HCT116 (cell line): Measurements from ENCODE around the gene FBXL13.

Experiments
- POLR2AphosphoS5 ChIP-seq: IDR thresholded peaks from 2 replicates; pipeline ENCODE4 v1.6.1; 2011; ENCODE audit warnings: mild to moderate bottlenecking, low read depth, low read length, moderate library complexity
- SRF ChIP-seq: IDR thresholded peaks from 2 replicates; pipeline ENCODE4 v1.6.1; 2012; ENCODE audit warnings: low read depth
- TCF7L2 ChIP-seq: IDR thresholded peaks from 2 replicates; pipeline ENCODE4 v1.7.0; 2011; ENCODE audit warnings: borderline replicate concordance, inconsistent platforms; ENCODE audit not compliant: insufficient read depth, insufficient read length; ENCODE audit errors: extremely low read depth
- TF ChIP-seq, protein P1 (sequence below), 3 experiments: fragments of 200-600 bp in 1 of 3; sonication (generic) in 1 of 3; IDR thresholded peaks in 2 of 3; conservative IDR thresholded peaks in 1 of 3; 2 replicates each; pipeline ENCODE4 v1.5.1; 2012 to 2017; ENCODE audit warnings: low read depth in 2 of 3, low read length in 2 of 3, antibody characterized with exemption in 1 of 3, borderline replicate concordance in 1 of 3, control low read depth in 1 of 3, mild to moderate bottlenecking in 1 of 3, mixed read lengths in 1 of 3, mixed run types in 1 of 3, moderate library complexity in 1 of 3; ENCODE audit not compliant: insufficient read depth in 1 of 3

DNA sequence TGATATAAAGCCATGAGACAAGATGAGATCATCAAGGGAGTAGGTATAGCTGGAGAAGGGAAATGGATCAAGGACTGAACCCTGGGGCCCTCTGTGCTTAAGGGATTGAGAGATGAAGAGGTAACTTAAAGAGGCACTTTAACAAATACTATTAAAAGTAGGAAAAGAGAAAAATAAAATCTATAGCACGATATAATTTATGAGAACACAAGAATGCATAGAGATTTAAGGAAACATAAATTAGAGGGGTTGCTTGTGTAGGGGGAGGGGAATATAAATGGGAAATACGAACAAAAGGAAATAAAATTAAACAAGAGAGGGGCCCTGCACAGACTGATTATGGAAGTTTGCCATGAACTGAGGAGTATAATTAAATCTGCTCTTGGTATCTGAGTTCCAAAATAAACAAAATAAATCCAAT is 177.4 kb downstream of the FBXL13 start:
- TF ChIP-seq, protein P1, sequence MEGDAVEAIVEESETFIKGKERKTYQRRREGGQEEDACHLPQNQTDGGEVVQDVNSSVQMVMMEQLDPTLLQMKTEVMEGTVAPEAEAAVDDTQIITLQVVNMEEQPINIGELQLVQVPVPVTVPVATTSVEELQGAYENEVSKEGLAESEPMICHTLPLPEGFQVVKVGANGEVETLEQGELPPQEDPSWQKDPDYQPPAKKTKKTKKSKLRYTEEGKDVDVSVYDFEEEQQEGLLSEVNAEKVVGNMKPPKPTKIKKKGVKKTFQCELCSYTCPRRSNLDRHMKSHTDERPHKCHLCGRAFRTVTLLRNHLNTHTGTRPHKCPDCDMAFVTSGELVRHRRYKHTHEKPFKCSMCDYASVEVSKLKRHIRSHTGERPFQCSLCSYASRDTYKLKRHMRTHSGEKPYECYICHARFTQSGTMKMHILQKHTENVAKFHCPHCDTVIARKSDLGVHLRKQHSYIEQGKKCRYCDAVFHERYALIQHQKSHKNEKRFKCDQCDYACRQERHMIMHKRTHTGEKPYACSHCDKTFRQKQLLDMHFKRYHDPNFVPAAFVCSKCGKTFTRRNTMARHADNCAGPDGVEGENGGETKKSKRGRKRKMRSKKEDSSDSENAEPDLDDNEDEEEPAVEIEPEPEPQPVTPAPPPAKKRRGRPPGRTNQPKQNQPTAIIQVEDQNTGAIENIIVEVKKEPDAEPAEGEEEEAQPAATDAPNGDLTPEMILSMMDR (IDR thresholded peaks at IDR 0.05 in 2 of 3, conservative IDR thresholded peaks at IDR 0.05 in 1 of 3; ENCODE audit: borderline replicate concordance in 1 of 3, insufficient read depth in 1 of 3, low read depth in 2 of 3, low read length in 2 of 3) = no peak
- no peak for TF ChIP-seq TCF7L2
- no peak for TF ChIP-seq SRF
- no peak for TF ChIP-seq POLR2AphosphoS5
